HPDE6-E6E7 (cell line): ENCODE measurements around the gene CPVL.
A peak's percentile ranks its signal among the peaks of the same experiment; 100 is the strongest.

Experiments used
- DNase-seq: peaks from one replicate; pipeline ENCODE4 v3.0.0; 2011; ENCODE audit warnings: missing footprints; ENCODE audit errors: extremely low spot score

Gene CPVL

DNA sequence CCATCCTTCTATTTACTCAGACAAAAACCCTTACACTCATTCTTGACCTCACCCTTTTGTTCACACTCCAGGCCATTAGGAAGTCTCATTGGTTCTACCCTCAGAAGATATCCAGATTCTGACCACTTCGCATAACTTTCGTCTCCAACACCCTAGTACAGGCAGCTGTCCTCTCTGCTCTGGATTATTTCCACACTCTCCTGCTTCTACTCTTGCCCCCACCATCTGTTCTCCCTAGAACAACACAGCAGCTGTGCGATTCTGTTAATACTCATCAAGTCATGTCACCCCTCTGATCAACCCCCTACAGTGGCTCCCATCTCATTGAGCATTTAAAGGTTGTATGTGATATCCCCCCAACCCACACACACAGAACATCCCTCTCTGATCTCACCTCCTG lies 172.7 kb downstream of the CPVL start:
- DNase-seq: no peak

DNA sequence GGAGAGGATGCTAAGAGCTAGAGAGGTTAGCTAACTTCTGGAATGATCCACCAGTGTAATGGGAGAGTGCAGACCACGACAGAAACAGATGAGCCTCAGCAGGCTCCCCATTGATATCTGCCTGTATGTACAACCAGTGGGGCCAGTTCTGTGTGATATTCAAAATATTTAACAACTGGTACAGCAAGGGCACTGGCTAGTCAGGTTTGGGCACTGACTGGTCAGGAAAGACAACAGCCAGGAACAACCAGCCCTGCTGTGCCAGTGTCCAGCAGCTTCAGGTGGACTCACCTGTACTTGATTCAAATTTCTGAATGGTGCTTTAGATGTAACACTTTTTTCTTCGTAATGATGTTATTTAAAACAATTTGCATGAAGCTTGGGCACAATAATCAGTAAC lies 182.3 kb downstream of the CPVL start:
- DNase-seq: no peak

DNA sequence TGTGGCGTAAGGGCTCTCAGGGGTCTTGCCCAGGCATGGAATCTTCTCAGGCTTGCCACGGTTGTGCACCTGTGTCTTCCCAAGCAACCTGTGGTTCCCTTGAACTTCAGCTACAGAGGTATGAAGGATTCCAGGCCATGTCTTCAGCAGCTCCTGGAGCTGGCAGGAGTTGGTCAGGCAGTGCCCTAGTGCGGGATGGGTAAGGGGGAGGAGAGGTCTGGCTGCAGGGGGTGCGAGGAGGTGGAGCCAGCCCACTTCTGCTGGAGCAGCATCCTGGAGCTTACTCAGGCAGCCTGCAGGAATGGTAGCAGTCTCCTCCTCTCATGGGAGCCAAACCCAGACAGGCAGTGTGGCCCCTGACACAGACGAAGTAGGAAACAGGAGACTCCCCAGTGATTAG lies 184.4 kb downstream of the CPVL start:
- DNase-seq: no peak

DNA sequence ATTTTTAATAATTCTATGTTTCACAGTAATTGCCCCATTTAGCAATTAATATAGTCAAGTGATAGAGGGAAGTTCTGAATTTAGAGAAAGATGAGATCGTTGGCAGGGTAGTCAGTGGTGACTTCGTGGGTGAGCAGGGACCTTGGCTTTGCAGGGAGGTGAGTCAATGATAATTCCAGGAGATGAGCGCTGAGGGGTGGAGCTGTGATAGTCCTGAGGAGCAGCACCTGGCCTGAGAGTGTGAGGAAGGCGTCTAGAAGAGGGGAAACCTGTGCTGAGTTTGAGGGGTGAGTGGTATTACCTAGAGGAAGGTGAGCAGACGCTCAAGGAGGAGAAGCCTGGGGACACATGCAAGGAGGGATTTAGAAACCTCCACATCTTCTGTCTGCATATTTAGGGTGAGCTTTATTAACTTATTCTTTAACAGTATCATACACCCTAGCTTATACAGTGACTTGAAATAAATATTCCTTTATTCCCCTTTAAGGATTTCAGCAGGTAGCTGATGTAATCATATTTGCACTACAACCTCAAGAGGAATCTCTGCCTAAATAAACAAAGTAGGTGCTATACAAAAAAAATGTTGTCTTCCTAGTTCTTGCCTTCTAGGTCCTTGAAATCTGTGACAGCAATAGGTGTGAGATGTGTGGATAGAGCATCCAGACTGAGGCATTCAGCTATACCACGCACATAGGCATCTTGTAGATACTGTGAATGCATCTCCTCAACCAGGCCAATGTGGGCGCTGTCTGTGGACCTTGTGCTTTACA lies 186.1 kb downstream of the CPVL start:
- no peak for DNase-seq

DNA sequence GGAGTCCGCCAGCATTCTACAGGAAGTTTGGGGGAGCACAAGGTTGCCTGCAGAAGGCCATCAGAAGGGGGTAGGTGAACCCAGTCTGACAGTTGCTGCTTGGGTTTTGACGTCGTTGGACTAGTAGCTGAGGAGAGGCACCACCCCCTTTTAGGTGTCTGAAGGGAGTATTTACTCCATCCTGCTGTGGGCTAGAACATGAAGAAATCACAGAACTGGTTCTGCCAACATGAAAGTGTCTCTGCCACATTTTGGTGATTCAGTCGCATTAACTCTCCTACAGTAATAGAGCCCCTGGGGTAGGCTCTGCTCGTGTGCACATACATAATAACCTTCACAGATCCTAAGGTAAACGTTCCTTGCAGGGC lies 187.4 kb downstream of the CPVL start:
- no peak for DNase-seq

DNA sequence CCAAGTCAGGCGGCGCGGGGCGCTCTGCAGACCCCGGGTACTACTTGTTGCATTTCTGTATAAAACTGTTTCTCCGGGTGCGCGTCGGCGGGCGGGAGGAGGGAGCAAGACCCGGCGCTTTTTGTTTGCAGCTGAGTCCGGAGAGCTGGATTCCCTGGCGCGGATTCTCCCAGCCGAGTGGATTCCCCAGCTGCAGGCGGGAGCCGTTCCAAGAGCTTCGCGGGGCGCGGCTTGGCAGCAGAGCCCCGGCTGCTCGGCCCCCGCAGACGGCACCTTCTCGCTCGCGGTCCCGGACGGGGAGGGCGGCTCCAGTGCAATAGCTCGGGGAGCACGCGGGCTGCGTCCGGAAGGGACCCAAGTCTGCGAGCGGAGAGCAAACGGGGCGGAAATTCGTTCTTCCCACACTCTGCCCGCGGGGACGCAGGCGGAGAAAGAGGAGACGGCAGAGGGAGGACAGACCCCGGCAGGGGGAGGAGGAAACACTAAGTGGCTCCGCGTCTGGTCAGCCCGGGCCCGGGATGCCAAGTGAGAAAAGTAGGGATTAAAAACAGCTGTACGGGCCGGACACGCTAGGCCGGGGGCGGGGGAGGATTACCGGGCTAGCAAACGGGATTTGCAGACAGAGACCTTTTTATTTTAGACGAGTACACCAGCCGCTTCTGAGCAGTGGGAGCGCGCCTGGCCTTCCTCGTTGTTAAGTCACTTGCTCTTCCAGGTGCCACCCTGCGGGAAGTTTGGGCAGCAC lies 187.9 kb downstream of the CPVL start, which contains the start of gene TRIL:
TSS of gene TRIL (minus strand) at position 96 of the 745 bp plus-strand sequence. CDS start 284 bp downstream, outside the sequence.
- no peak for DNase-seq

DNA sequence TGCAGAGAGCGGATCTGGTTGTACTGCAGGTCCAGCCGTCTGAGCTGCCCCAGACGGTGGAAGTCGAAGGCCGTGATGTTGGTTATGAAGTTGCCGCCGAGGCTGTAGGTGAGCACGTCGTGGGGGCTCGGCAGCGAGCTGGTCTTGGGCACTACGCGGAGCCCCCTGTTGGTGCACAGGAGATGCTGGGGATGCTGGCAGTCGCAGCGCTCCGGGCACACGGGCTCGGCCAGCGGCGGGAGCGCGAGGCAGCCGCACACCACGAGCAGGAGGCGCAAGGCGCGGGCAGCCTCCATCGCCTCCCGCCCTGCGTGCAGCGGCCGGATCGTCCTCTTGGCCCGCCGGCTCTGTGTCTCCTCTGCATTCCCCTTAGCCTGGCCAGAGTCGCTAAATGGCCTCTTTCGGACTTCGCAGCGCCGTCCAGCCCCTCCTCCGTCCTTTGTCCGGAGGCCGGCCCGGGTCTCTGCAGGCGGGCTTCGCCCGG lies 188.5 kb downstream of the CPVL start:
- no peak for DNase-seq

DNA sequence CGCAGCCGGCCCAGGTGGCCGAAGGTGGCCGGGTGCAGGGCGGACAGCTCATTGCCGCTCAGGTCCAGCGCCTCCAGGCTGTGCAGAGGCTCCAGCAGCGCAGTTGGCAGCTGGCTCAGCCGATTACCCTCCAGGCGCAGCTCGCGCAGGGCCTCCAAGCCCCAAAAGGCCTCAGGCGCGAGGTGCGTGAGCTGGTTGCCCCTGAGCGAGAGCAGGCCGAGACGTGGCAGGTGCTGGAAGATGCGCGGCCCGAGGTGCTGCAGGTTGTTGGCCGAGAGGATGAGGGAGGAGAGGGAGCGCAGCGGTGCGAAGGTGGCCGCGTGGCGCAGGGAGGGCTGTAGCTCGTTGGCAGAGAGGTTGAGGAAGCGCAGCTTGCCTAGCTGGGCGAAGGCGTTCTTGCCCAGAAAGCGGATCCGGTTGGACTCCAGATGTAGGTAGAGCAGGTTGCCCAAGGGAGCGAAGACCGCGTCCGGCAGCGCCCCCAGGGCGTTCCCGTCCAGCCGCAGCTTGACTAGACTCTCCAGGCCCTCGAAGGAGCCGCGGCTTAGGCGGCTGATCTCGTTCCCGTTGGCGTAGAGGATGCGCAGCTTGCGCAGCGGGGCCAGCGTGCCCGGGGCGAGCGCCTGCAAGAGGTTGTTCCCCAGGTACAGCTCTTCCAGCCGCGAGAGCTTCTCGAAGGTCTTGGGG lies 189.1 kb downstream of the CPVL start:
- DNase-seq: peak; percentile 15

DNA sequence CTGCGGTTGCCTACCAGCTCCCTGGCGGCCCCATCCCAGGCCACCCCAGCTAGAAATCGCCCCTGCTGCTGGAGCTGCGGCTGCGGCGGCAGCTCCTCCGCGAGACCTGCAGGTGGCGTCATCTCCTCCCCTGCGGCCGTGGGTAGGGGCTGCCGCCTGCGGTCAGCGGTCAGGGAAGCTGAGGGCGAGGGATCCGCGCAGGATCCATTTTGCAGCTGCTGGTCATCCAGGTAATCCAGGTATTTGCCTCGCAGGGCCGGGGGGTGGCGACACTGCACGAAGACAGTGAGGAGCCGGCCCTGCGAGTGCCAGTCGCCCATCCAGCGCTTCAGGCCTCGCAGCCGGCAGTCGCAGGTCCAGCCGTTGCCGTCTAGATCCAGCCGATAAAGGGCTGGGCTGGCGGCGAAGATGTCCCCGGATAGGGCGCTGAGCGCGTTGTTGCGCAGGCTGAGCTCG lies 189.7 kb downstream of the CPVL start:
- peak; percentile 80 for DNase-seq

DNA sequence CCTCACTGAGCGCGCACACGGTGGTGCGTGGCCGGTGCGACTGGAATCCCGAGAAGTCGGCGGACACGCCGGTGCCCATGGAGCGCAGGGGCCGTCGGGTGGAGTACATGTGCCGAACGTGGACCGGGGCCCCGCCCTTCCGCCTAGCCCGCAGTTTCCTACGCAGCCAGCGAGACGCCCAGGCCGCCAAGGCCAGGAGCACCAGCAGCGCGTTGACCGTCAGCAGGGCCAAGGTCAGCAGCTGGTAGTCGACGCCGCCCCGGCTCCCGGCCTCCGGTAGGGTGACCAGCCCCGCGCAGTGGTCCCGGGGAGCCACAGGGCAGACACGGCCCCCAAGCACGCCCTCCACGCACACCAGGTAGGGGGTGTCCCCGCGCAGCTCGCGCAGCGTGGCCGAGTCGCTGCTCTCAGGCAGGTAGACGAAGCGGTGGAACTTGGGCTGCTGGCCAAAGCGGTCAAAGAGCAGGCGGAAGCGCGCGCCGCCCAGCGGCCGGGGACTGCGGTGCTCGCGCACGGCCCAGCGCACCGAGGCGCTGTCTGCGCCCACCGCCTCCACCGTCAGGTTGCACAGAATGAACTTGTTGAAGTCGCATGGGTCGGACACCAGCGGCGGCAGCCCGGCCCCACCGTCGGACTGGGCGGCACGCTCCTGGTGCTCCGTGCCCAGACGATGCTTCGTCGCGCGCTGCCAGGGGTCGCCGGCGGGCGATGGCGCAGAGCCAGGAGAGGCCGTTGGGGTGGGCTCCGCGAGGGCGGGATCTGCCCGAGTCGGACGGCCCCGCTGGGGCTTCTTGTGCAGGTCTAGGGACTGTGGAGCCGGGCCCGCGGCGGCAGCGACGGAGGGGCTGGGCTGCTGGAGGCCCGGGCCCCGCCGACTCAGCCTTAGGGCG lies 190.4 kb downstream of the CPVL start:
- peak; percentile 55 for DNase-seq

DNA sequence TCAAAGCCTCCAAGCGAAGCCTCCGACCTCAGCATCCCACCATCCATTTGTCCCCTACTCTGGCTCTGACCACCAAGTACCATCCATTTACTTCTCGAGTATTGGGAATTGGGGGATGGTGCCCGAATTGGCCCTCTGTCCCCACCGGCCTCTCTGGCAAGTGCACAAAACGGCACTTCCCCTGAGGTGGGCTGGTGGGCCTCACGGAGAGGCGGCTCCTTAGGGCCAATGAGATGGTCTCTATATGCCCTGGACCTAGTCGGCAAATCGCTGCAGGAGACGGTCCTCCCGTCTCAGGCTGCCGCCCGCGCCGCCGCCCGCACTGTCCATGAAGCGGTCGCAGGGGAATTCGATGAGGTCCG lies 191.0 kb downstream of the CPVL start:
- DNase-seq: no peak

DNA sequence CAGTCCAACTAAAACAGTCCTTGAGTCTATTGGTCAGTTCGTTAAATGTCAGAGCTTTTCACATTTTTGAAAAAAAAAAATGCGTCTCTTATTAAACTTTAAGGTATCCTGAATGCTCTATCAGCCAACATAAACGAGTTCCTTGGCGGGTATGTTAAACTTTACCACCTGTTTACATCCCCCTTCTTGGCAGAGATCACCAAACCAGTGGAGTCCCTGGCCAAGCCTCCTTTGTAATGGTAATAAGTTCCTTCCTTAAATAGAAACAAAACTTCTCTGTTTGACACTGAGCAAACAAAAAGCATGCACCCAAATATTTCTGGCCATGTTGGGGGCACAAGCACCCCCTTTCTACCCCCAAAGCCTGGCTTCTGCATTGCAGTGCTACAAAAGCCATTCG lies 191.4 kb downstream of the CPVL start:
- DNase-seq: no peak

DNA sequence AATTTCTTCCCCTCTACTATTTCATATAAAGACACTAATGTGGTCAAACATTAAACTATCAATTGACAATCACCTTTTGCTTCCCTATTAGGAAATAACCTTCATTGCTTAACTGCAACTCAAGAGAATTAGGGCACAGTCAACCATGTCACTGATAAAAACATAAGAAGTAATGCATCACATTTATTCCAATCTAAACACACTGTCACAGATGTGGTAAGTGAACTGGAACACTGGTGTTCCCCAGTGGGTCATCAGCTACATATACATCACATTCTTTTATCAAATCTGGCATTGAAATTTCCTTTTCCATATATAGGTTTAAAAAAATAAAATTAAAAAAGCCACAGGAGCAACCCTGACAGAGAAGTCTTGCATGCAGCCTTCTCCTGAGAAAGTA lies 191.9 kb downstream of the CPVL start:
- DNase-seq: no peak

DNA sequence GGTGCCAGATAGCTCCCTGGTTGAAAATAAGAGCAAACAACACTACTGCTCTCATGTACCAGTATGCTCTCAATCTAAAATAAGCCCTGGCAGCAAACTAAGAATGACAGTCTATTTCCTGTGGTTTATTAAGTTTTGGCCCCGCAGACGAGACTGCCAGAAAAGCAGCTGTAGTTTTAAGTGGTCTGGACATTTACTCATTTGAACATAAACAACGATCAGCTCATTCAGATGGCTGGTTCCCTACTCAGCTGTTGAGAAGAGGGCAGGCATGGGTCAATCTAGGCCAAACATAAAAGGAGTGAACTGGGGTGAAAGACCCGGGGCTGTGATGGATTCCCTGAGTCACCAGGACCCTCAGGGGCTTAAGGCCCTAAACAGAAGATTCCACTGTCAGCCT lies 192.7 kb downstream of the CPVL start:
- DNase-seq: no peak
